Vagina (tissue), 2 donors: Measurements from ENCODE around the gene MYL12A.
A peak's percentile ranks its signal among the peaks of the same experiment; 100 is the strongest.

Experiments used
- CTCF ChIP-seq, 3 experiments: fragments of 450-650 bp in 2 of 3; fragments of 200-600 bp in 1 of 3; sonication (generic) in 1 of 3; IDR thresholded peaks; one replicate each; pipeline ENCODE4 v1.5.1; 2017 to 2019; ENCODE audit warnings: antibody characterized with exemption in 3 of 3, mild to moderate bottlenecking in 2 of 3, moderate library complexity in 2 of 3
- POLR2A ChIP-seq, 2 donors: fragments of 450-650 bp; IDR thresholded peaks; one replicate each; pipeline ENCODE4 v1.6.1; 2017; ENCODE audit warnings: antibody characterized with exemption in 2 of 2, mild to moderate bottlenecking in 2 of 2, moderate library complexity in 2 of 2
- POLR2AphosphoS5 ChIP-seq, 2 donors: sonication (generic); formaldehyde crosslinking; IDR thresholded peaks; one replicate each; pipeline ENCODE4 v1.9.0; 2017; ENCODE audit warnings: antibody characterized with exemption in 2 of 2, mild to moderate bottlenecking in 2 of 2, low read depth in 1 of 2; ENCODE audit not compliant: insufficient read depth in 1 of 2

DNA sequence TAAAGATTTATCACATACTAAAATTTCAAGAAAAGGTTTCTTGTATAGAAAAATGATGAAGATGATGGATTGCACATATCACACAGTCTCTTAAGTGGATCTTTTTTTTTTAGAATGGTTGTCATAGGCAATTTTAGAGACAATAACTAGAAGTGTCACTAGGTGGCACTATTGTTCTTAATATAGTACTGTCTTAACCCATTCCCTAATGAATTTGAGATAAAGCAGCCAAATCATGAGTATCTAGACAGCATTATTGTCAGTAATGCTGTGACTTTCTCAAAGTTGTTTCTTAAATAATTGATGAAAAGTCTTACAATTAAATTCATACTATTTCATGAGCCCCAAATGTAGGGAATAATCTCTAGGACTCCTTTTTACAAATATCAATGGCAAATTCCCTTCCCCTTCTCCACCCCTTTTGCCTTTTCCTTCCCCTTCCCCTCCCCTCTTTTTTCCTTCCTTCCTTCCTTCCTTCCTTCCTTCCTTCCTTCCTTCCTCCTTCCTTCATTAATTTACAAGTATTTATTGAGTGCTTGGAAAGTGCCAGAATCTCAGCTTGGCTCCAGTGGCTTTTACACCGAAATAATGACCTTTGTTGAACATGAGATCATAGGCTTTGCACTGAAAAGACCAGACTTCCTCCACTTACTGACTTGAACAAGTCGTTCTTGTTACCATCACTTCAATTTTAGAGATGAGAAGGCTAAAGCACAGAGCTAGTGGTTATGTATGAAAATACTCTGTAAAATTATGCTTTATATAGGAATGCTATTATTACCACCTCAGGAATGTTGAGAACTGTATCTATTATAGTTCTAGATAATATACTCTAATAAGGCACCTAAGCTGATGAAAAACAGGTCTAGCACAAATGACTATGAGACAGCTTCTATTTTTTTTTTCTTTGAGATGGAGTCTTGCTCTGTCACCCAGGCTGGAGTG lies 34.1 kb downstream of the MYL12A start:
- peak; percentile 57 to 77 (median 74) for TF ChIP-seq CTCF (IDR thresholded peaks at IDR 0.05)
- no peak for TF ChIP-seq POLR2A (IDR thresholded peaks at IDR 0.05)
- TF ChIP-seq POLR2AphosphoS5 (IDR thresholded peaks at IDR 0.05; ENCODE audit: insufficient read depth in 1 of 2, low read depth in 1 of 2), result no peak
